H9 (cell line): Measurements from ENCODE around the gene PPP1R16B. TPM values are rescaled to one million over a fixed set of nuclear protein-coding genes. Genes with fewer than 3 reads are reported as not detected.

Experiments used
- DNase-seq: peaks from one replicate; pipeline ENCODE4 v3.0.0-alpha.2; 2017
- H2AFZ ChIP-seq: one replicate; pipeline ENCODE4 v1.6.1; 2013; ENCODE audit warnings: mild to moderate bottlenecking, low read length, control low read depth, moderate library complexity
- H2AK5ac ChIP-seq: 2 replicates; pipeline ENCODE4 v1.6.1; 2013; ENCODE audit warnings: low read length, control low read depth, mixed read lengths; ENCODE audit not compliant: insufficient read length
- H2BK120ac ChIP-seq: one replicate; pipeline ENCODE4 v1.6.1; 2013; ENCODE audit warnings: low read depth, mild to moderate bottlenecking, low read length, control low read depth, inconsistent platforms; ENCODE audit not compliant: poor library complexity, severe bottlenecking
- H2BK12ac ChIP-seq: 2 replicates; pipeline ENCODE4 v1.6.1; 2013; ENCODE audit warnings: low read length, control low read depth, mixed read lengths, low read depth; ENCODE audit not compliant: insufficient read length
- H2BK15ac ChIP-seq: 2 replicates; pipeline ENCODE4 v1.6.1; 2013; ENCODE audit warnings: low read depth, low read length, control low read depth
- H2BK20ac ChIP-seq: one replicate; pipeline ENCODE4 v1.6.1; 2013; ENCODE audit warnings: low read depth, mild to moderate bottlenecking, low read length, control low read depth, inconsistent platforms; ENCODE audit not compliant: poor library complexity, severe bottlenecking
- H2BK5ac ChIP-seq: 2 replicates; pipeline ENCODE4 v1.6.1; 2013; ENCODE audit warnings: low read length, control low read depth, mixed read lengths; ENCODE audit not compliant: insufficient read length
- H3K14ac ChIP-seq: 2 replicates; pipeline ENCODE4 v1.6.1; 2013; ENCODE audit warnings: low read length, control low read depth; ENCODE audit not compliant: insufficient read depth
- H3K18ac ChIP-seq: 2 replicates; pipeline ENCODE4 v1.6.1; 2013; ENCODE audit warnings: low read depth, mild to moderate bottlenecking, mixed read lengths, low read length, control low read depth; ENCODE audit not compliant: insufficient read length
- H3K23ac ChIP-seq: 2 replicates; pipeline ENCODE4 v1.6.1; 2013; ENCODE audit warnings: low read length, control low read depth, mixed read lengths, low read depth; ENCODE audit not compliant: insufficient read length
- H3K23me2 ChIP-seq: 2 replicates; pipeline ENCODE4 v1.6.1; 2013; ENCODE audit warnings: low read depth, mild to moderate bottlenecking, mixed read lengths, low read length, control low read depth; ENCODE audit not compliant: insufficient read length, poor library complexity, severe bottlenecking
- H3K27ac ChIP-seq: 2 replicates; pipeline ENCODE4 v1.5.1; 2013; ENCODE audit warnings: low read length, control low read depth, mixed read lengths, low read depth; ENCODE audit not compliant: insufficient read length
- H3K27me3 ChIP-seq: 2 replicates; pipeline ENCODE4 v1.6.1; 2013; ENCODE audit warnings: low read length, control low read depth, inconsistent platforms; ENCODE audit not compliant: insufficient read depth
- H3K4ac ChIP-seq: 2 replicates; pipeline ENCODE4 v1.6.1; 2013; ENCODE audit warnings: low read depth, mild to moderate bottlenecking, control low read depth, inconsistent platforms, low read length, moderate library complexity
- H3K4me1 ChIP-seq: 2 replicates; pipeline ENCODE4 v1.6.1; 2013; ENCODE audit warnings: low read length, control low read depth, inconsistent platforms; ENCODE audit not compliant: insufficient read depth
- H3K4me2 ChIP-seq: 2 replicates; pipeline ENCODE4 v1.6.1; 2013; ENCODE audit warnings: low read length, control low read depth, mixed read lengths; ENCODE audit not compliant: insufficient read length, insufficient read depth
- H3K56ac ChIP-seq: 2 replicates; pipeline ENCODE4 v1.6.1; 2013; ENCODE audit warnings: low read depth, mild to moderate bottlenecking, mixed read lengths, low read length, control low read depth; ENCODE audit not compliant: insufficient read length
- H3K79me1 ChIP-seq: 2 replicates; pipeline ENCODE4 v1.6.1; 2013; ENCODE audit warnings: low read depth, mild to moderate bottlenecking, moderate library complexity, low read length, control low read depth, inconsistent platforms; ENCODE audit not compliant: insufficient read depth, poor library complexity, severe bottlenecking
- H3K79me2 ChIP-seq: 2 replicates; pipeline ENCODE4 v1.6.1; 2013; ENCODE audit warnings: low read length, control low read depth, inconsistent platforms; ENCODE audit not compliant: insufficient read depth
- H3K9ac ChIP-seq: 2 replicates; pipeline ENCODE4 v1.6.1; 2013; ENCODE audit warnings: low read length, control low read depth, mixed read lengths; ENCODE audit not compliant: insufficient read length; ENCODE audit errors: extremely low read depth
- H3K9me3 ChIP-seq: one replicate; pipeline ENCODE4 v1.6.1; 2013; ENCODE audit warnings: low read depth, low read length, inconsistent platforms; ENCODE audit not compliant: control insufficient read depth
- H3T11ph ChIP-seq: one replicate; pipeline ENCODE4 v1.6.1; 2013; ENCODE audit warnings: mild to moderate bottlenecking, low read length, control low read depth, inconsistent platforms
- H4K20me1 ChIP-seq: one replicate; pipeline ENCODE4 v1.6.1; 2013; ENCODE audit not compliant: control insufficient read depth, insufficient read length, insufficient read depth
- H4K5ac ChIP-seq: 2 replicates; pipeline ENCODE4 v1.6.1; 2013; ENCODE audit warnings: low read depth, mild to moderate bottlenecking, mixed read lengths, low read length, control low read depth; ENCODE audit not compliant: insufficient read length
- H4K8ac ChIP-seq: replicated peaks from 2 replicates; pipeline ENCODE4 v1.6.1; 2013; ENCODE audit warnings: low read length, control low read depth, mixed read lengths, low read depth; ENCODE audit not compliant: insufficient read length
- H4K91ac ChIP-seq: 2 replicates; pipeline ENCODE4 v1.6.1; 2013; ENCODE audit warnings: low read depth, mild to moderate bottlenecking, moderate library complexity, mixed read lengths, low read length, control low read depth; ENCODE audit not compliant: insufficient read length
- H3K27ac Mint-ChIP-seq, 3 experiments: 2 replicates in 2 of 3; 3 replicates in 1 of 3; pipeline ENCODE4 v1.8.0; 2020 to 2021; ENCODE audit warnings: mixed read lengths in 3 of 3, mild to moderate bottlenecking in 1 of 3, moderate library complexity in 1 of 3
- H3K27me3 Mint-ChIP-seq: 2 replicates; pipeline ENCODE4 v1.8.0; 2021; ENCODE audit warnings: low read depth, mild to moderate bottlenecking, moderate library complexity, mixed read lengths
- H3K36me3 Mint-ChIP-seq, 3 experiments: 2 replicates in 2 of 3; 3 replicates in 1 of 3; pipeline ENCODE4 v1.8.0; 2020 to 2021; ENCODE audit warnings: low read depth in 3 of 3, mixed read lengths in 3 of 3; ENCODE audit not compliant: insufficient read depth in 1 of 3
- H3K4me1 Mint-ChIP-seq, 2 experiments: 2 replicates each; pipeline ENCODE4 v1.8.0; 2020; ENCODE audit warnings: mixed read lengths in 2 of 2
- H3K4me3 Mint-ChIP-seq, 2 experiments: 2 replicates in 1 of 2; 3 replicates in 1 of 2; pipeline ENCODE4 v1.8.0; 2020 to 2021; ENCODE audit warnings: mild to moderate bottlenecking in 2 of 2, mixed read lengths in 2 of 2, moderate library complexity in 1 of 2
- H3K9me3 Mint-ChIP-seq, 2 experiments: 2 replicates in 1 of 2; 3 replicates in 1 of 2; pipeline ENCODE4 v1.8.0; 2020; ENCODE audit warnings: mild to moderate bottlenecking in 2 of 2, mixed read lengths in 2 of 2, moderate library complexity in 1 of 2
- CTCF ChIP-seq: fragments of 200-600 bp; sonication (generic); conservative IDR thresholded peaks from 3 replicates; pipeline ENCODE4 v1.8.0; 2021; ENCODE audit warnings: antibody characterized with exemption, mild to moderate bottlenecking
- WGBS: extraction: QIAGEN DNeasy Blood & Tissue Kit; methylation state at CpG from one replicate; pipeline ENCODE4 v1.1.7; 2013; ENCODE audit warnings: missing lambda C conversion rate, low lambda C conversion rate, mixed read lengths; ENCODE audit not compliant: insufficient read length; ENCODE audit errors: extremely low coverage; 5-methylcytosine and 5-hydroxymethylcytosine counted together
- total RNA-seq: library from RNA; stranded (reverse); gene quantifications from 2 replicates; pipeline ENCODE4 v1.2.1, GENCODE V29; 2021

Gene PPP1R16B
- total RNA-seq, 1 experiment from 2014 or later, result 8.2 TPM

- H3K79me1 ChIP-seq, result no peaks in the 10 kb centered on the region
- Mint-ChIP-seq H3K4me1 (no peaks in the 10 kb centered on the region; a peak in 1 of 4 replicates), H3K27me3 (no peaks in the 10 kb centered on the region), H3K9me3 (peaks cover 9 to 11% of the 10 kb centered on the region in 2 experiments), H3K36me3 (peaks cover 32 to 77% (median 55%) of the 10 kb centered on the region in 3 experiments), H3K4me3 (no peak overlapping the region), H3K27ac (peak overlapping the region in 1 of 3 experiments; percentile 40; a peak in 2 of 7 replicates)
- no peak overlapping the region for H3T11ph ChIP-seq
- H3K23ac ChIP-seq, result no peak overlapping the region
- H3K79me2 ChIP-seq, result no peaks in the 10 kb centered on the region; the same call in 1 of the 2 replicates
- H3K56ac ChIP-seq, result no peak overlapping the region
- no peaks in the 10 kb centered on the region for H3K9me3 ChIP-seq
- H3K9ac ChIP-seq, result no peak overlapping the region
- no peak overlapping the region for H4K5ac ChIP-seq
- H3K18ac ChIP-seq, result no peak overlapping the region
- H4K91ac ChIP-seq, result no peak overlapping the region
- H2BK5ac ChIP-seq, result no peak overlapping the region
- no peak overlapping the region for H2BK15ac ChIP-seq
- no peaks in the 10 kb centered on the region for H4K20me1 ChIP-seq
- DNase-seq, result no peak
- H3K27ac ChIP-seq, result no peak overlapping the region
- H3K23me2 ChIP-seq, result no peaks in the 10 kb centered on the region
- no peaks in the 10 kb centered on the region for H3K27me3 ChIP-seq
- H3K4me1 ChIP-seq, result no peaks in the 10 kb centered on the region
- no peak overlapping the region for H4K8ac ChIP-seq
- no peak for TF ChIP-seq CTCF
- H3K4me2 ChIP-seq, result no peak overlapping the region
- H2BK120ac ChIP-seq, result no peak overlapping the region
- no peak overlapping the region for H2AFZ ChIP-seq
- H3K14ac ChIP-seq, result no peak overlapping the region
- no peak overlapping the region for H2BK12ac ChIP-seq
- H2BK20ac ChIP-seq, result no peak overlapping the region
- no CpG with 5 or more reads among the region's 7 CpGs for WGBS
- no peak overlapping the region for H2AK5ac ChIP-seq
- H3K4ac ChIP-seq, result no peak overlapping the region
Measured at GRCh38 chr20:38770970-38771369, 34.5 kb upstream of the PPP1R16B start.
